HPDE6-E6E7 (cell line): ENCODE data around the gene CALY.

ENCODE experiments used
- DNase-seq: peaks from one replicate; pipeline ENCODE4 v3.0.0; 2011; ENCODE audit warnings: missing footprints; ENCODE audit errors: extremely low spot score

Gene CALY

DNA sequence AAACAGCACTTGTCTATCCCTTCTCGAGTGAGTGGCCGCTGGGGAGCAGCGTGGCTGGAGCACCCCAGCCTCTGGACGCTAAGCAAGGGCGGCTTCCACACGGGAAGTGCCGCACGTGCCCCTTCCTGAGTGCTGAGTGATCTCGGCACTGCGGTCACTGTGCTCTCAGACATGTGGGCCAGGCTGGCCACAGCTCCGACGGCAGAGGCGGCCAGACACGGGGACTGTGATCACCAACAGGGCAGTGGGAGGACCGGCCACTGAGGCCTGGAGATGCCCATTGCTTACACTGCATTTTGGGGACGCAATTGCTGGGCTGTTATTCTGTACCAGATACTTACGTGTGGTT lies 29.4 kb upstream of the CALY start:
- DNase-seq: no peak

- no peak for DNase-seq
Observed at GRCh38 chr10:133365461-133366129, 28.9 kb upstream of the CALY start.

DNA sequence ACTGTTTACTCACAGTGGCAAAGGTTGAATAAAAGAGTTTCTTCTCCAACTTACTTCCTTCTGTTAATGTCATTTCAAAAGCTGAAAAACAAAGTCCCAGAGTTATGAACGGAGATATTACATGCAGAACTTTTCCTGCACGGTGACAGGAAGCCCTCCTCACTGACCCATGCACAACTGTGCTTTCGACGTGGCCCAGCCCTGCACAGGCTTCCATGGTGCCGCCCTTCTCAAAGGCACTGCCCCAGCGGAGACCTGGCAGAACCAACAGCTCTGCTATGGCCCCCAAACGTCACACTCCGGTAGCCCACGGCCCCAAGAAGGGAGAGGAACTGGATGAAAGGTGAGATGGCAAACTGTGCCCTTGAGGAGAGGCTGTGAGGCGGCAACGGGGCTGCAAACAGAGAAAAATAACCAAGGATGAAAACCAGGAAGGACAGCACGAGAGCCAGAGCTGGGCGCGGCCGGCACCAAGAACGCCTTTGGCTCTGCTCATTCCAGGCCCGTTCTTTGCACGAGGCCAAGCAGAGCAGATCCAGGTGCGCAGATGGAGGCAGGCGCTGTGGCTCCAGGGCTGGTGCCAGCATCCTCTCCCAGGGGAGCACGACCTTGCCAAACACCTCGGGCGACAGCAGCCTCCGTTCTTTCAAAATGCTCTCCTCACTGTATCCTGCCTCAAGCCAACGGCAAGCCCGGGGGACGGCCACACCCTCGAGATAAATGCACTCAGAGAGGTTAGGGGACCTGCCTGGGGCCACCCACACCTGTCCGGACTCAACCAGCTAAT lies 28.1 kb upstream of the CALY start:
- no peak for DNase-seq

DNA sequence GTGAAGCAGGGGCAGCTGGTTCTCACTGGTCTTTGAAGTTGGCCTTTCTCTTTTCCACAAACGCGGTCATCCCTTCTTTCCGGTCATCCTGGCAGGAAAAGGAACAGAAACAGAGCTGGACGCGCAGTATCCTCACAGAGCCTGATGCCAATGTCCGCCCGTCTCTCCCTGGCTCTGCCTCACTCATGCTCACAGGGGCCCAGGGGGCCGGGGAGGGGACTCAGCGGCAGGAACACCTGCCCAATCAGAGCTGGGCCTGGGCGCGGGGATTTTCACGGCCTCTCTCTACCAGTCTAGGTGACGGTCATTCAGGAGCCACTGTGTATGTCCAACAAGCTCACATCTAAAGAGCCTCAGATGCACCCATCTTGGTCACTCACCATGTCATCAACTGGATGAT lies 26.1 kb upstream of the CALY start:
- no peak for DNase-seq

DNA sequence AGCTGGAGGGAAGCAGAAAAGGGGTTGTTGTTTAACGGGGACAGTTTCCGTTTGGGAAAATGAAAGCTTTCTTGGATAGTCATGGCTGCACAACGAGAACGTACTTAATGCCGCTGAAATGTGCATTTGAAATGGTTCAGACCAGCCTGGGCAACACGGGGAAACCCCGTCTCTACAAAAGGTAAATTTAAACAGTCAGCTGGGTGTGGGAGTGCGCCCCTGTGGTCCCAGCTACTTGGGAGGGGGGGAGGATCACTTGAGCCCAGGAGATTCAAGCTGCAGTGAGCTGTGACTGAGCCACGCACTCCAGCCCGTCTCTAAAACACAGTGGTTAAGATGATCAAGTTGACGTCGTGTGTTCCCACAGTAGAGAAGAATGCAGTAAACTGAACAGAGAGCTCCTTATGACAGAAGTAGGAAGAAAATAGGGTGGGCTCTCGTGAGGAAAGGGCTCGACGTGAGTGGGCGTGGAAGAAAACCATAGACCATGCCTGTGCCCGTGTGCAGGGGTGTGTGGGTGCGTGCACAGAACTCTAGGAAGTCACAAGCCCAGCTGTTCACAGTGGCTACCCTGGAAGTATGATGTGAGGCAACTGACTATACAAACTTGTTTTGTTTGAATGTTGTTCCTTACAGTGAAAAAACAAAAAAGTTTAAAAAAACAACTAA lies 25.2 kb upstream of the CALY start:
- no peak for DNase-seq

DNA sequence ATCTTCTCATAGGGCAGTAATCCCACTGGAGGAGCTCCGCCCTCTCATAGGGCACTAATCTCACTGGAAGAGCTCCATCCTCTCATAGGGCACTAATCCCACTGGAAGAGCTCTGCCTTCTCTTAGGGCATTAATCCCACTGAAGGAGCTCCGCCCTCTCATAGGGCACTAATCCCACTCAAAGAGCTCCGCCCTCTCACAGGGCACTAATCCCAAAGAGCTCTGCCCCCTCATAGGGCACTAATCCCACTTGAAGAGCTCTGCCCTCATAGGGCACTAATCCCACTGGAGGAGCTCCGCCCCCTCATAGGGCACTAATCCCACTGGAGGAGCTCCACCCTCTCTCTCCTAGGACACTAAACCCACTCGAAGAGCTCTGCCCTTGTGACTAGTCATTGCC lies 24.5 kb upstream of the CALY start:
- no peak for DNase-seq

DNA sequence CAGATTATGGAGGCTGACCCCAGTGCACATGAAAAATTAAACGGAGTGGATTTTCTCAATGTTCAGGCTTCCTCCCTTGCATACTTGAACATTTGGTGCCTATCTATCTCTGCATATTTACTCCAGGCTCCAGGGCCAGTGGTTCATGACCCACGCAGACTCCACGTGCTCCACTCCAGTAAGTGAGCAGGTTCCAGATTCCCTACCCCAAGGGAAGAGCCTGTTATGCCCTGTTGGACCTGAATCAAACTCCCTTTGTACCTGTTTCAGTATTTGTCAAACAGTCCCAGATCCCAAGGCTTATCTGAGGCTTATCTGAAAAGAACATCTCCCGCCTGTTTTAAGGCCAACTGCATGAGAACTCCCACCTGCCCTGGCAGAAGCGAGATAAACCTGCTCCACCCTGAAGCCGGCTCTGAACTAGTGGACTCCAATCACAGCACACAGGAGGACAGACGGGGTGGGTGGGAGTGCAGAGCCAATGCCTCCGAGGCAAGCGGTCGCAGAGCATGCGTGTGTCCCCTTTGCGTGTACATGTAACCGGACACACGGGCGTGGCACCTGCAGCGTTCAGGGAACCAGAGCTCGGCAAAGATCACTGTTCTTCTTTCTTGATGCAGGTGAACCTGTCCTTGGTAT lies 23.4 kb upstream of the CALY start:
- no peak for DNase-seq

GRCh38 chr10:133359554-133359971 lies 22.9 kb upstream of the CALY start:
- DNase-seq: no peak

DNA sequence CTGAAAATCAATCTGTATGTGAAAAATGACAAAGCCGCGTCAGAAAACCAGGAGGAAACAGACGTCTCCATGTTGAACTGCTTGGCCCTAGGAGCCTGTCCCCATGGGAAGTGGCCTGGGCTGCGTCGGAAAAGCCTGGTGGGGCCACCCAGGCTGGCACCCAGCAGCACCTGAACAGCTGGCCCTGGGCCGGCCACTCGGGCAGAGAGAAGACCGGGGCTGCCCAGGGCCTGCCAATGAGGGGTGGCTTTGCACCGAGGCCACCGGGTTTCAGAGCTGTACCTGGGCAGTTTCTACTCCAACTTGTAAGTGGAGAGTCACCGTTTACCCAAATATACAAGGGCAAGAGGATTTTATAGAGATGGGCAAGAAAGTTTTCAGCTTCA lies 22.2 kb upstream of the CALY start:
- DNase-seq: no peak

DNA sequence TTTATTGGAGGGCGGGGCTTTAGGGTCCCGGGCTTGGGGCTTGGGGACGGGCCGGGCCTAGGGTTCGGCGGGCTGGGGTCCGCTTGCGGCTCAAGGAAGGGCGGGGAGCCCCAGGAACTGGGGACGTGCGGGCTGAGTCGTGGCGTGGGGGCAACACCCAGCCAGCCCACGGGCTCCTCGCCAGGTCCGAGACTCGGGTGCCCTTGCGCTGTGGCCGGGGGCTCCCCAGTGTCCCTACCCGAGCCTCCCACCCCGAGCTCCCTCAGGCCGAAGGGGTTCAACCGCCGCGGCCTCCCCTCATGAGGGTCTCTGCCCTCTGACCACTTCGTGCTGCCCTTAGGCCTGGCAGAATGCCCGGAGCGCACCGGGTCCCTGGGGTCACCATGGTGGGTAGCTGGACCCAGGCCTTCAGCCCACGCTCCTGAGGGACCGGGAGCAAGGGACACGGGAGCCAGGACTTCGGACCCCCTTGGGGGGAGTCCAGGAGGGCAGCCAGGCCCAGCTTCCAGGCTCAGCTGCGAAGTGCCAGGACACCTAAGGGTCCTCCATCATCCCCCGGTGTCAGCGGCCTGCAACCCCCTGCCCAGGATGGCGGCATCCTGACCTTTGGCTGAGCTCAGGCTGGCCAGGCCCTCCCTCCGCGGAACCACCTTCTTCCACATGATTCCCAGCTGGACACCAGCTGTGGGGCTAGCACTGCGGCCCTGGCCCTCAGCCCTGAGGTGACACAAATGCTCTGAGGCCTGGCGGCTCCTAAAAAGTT lies 21.6 kb upstream of the CALY start:
- no peak for DNase-seq

- DNase-seq: no peak
Observed at GRCh38 chr10:133357285-133358161, 20.8 kb upstream of the CALY start, which contains the start of gene FUOM. TSS of gene FUOM (minus strand) at chr10:133358019. CDS start at chr10:133358007, 12 bp downstream.

DNA sequence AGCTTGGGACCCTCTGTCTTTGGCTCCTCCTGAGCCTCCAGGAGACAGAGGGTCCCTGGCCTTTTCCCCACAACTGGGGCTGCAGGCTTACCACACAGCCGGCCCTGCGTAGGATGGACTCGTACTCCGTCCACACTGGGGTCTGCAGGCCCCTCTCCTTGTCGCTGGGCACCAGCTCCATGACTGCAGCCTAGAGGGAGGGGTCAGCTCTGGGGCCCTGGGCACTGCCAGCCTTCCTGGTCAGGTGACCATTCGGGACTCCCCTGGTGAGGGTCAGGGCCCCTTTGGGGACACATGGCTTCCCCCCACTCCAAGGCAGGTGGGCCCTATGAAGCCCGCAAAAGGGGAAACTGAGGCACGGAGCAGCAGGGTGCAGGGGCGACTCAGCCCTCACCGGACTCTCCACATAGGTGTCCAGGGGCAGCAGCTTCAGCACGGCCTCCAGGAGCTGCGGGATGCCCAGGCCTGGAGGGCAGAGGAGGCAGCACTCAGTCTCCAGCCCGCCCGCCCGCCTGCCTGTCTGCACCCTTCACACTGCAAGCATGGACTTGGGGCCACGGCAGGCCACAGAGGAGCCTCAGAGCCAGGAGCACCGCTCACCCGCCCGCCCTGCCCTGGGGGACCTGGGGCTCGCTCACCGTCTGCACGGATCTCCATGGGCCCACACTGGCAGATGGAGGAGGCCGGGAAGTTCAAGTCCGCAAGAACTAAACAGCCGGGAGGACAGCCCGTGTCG lies 20.0 kb upstream of the CALY start:
- no peak for DNase-seq

- DNase-seq: no peak
Observed at GRCh38 chr10:133355991-133356390, 19.3 kb upstream of the CALY start.

DNA sequence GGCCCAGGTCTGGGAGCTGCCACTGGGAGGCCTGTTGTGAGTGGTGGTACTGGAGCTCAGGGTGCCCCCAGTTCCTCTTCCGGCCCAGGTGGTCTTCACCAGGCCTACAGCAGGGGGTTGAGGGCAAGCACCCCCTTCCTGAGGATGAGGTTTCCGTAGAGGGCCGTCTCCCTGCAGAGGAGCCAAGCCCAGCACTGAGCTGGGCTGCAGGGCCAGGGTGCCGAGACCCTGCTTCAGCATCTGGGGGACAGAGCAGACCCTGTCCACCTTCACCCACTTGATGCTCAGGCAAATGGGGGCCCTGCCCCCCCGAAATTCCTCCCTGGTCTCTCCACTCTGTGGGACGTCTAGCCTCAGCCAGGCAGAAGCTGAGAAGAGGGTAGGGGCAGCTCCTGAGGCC lies 18.6 kb upstream of the CALY start:
- DNase-seq: no peak

DNA sequence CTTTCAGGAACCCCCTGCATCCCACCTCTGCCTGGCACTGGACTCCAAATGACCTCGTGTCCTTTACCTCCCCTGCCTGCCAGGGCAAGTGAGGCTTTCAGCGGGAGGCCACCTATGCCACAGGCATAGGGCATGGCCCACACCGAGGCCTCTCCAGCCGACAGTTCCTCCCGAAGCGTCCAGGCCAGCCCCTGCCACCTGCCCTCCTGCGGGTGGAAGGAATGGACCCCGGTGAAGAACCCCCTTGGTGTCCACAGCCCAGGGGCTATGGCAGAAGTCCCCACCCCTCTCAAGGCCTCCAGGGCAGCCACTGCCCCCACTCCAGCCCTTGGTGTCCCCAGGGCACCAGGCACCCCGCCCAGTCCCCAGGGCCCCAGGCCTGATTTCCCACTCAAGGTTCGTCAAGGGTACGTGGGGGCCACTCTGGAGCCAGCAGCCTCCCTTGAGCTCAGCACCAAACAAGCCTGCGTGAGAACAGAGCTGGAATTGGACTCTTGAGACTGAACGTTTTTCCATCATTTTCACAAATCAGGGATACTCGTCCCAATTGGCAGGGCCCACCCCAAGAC lies 18.1 kb upstream of the CALY start:
- DNase-seq: no peak

GRCh38 chr10:133353988-133354605 lies 17.4 kb upstream of the CALY start:
- DNase-seq: no peak

GRCh38 chr10:133353202-133353959 lies 16.7 kb upstream of the CALY start:
- no peak for DNase-seq
